Nephron progenitor cell (in vitro differentiated cells): ENCODE data around the gene KIAA0930.
A peak's percentile ranks its signal among the peaks of the same experiment; 100 is the strongest.

Experiments used
- DNase-seq: peaks from one replicate; pipeline ENCODE4 v3.0.0; 2021
- H3K27ac Mint-ChIP-seq: 2 replicates; pipeline ENCODE4 v1.8.0; 2021; ENCODE audit warnings: mild to moderate bottlenecking, moderate library complexity, mixed read lengths
- H3K27me3 Mint-ChIP-seq: 2 replicates; pipeline ENCODE4 v1.8.0; 2021; ENCODE audit warnings: mild to moderate bottlenecking, low read depth, mixed read lengths; ENCODE audit not compliant: poor library complexity
- H3K36me3 Mint-ChIP-seq: 2 replicates; pipeline ENCODE4 v1.8.0; 2021; ENCODE audit warnings: low read depth, mixed read lengths
- H3K4me1 Mint-ChIP-seq: 2 replicates; pipeline ENCODE4 v1.8.0; 2021; ENCODE audit warnings: mixed read lengths
- H3K4me3 Mint-ChIP-seq: 2 replicates; pipeline ENCODE4 v1.8.0; 2021; ENCODE audit warnings: mild to moderate bottlenecking, moderate library complexity, mixed read lengths
- H3K9me3 Mint-ChIP-seq: 2 replicates; pipeline ENCODE4 v1.8.0; 2021; ENCODE audit warnings: mild to moderate bottlenecking, moderate library complexity, mixed read lengths
- CTCF ChIP-seq: fragments of 200-600 bp; sonication (generic); IDR thresholded peaks from 2 replicates; pipeline ENCODE4 v1.5.0; 2021; ENCODE audit warnings: antibody characterized with exemption

KIAA0930 gene

DNA sequence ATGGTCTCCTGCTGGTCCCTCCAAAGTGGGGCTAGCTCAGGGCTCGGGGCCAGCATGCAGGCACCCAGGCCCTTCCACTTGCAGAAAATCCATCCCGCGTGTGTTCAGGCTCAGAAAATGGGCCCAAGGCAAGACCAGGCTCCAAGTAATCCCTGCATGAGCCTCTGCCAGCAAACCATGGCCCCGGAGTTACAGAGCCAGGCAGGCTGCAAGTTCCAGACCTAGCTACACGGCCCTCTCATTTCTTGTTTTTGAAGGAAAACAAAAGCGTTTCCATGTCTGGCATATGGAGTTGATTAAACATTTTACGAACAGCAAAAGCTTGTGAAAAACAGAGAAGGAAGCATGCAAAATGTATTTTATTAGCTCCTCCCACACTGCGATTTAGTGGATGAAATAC lies 29.7 kb downstream of the KIAA0930 start:
- H3K27ac Mint-ChIP-seq = no peak overlapping the region

GRCh38 chr22:45210577-45210976 lies 30.1 kb downstream of the KIAA0930 start:
- H3K4me3 Mint-ChIP-seq = no peak overlapping the region
- no peaks in the 10 kb centered on the region for H3K36me3 Mint-ChIP-seq
- no peak for TF ChIP-seq CTCF
- no peak for DNase-seq
- peaks cover 67% of the 10 kb centered on the region for H3K4me1 Mint-ChIP-seq
- peaks cover 16% of the 10 kb centered on the region for H3K27me3 Mint-ChIP-seq
- H3K27ac Mint-ChIP-seq = no peak overlapping the region
- H3K9me3 Mint-ChIP-seq = no peaks in the 10 kb centered on the region

More for the DNA sequence above, 29.7 kb downstream of the KIAA0930 start:
- no peak for TF ChIP-seq CTCF
- Mint-ChIP-seq H3K9me3 (no peaks in the 10 kb centered on the region), H3K4me1 (peaks cover 68% of the 10 kb centered on the region), H3K27me3 (peaks cover 16% of the 10 kb centered on the region), H3K36me3 (no peaks in the 10 kb centered on the region), H3K4me3 (no peak overlapping the region)
- DNase-seq = no peak

DNA sequence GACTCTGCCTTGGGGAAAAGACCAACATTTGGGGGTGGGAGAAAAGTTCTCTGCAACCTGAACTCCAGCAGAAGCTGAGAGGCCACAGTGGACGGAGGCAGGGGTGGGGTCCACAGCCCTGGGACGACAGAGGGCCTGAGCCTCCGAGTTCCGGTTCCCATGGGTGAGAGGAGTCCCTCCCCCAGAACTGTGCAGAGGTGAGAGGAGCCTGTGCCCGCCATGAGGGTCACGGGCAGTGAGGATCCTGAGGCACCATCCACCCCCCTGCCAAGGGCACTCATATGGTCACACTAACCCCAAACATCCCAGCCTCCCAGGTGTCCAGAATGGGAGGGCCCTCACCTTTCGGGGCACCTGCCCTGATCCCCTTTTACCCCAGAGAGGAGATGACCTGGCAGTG lies 30.5 kb downstream of the KIAA0930 start:
- peak overlapping the region; percentile 3 for H3K27ac Mint-ChIP-seq
- H3K9me3 Mint-ChIP-seq = no peaks in the 10 kb centered on the region
- H3K36me3 Mint-ChIP-seq = no peaks in the 10 kb centered on the region
- H3K4me1 Mint-ChIP-seq = peaks cover 64% of the 10 kb centered on the region
- DNase-seq = no peak
- H3K4me3 Mint-ChIP-seq = peak overlapping the region; percentile 48
- peaks cover 16% of the 10 kb centered on the region for H3K27me3 Mint-ChIP-seq
- TF ChIP-seq CTCF = no peak

GRCh38 chr22:45208993-45209838 lies 31.5 kb downstream of the KIAA0930 start:
- no peaks in the 10 kb centered on the region for H3K36me3 Mint-ChIP-seq
- H3K27ac Mint-ChIP-seq = no peak overlapping the region
- peaks cover 13% of the 10 kb centered on the region for H3K27me3 Mint-ChIP-seq
- peak; percentile 59 for DNase-seq
- H3K4me3 Mint-ChIP-seq = no peak overlapping the region
- H3K4me1 Mint-ChIP-seq = peaks cover 74% of the 10 kb centered on the region
- H3K9me3 Mint-ChIP-seq = no peaks in the 10 kb centered on the region
- TF ChIP-seq CTCF = peak; percentile 69

GRCh38 chr22:45208696-45208992 lies 32.0 kb downstream of the KIAA0930 start:
- H3K36me3 Mint-ChIP-seq = no peaks in the 10 kb centered on the region
- DNase-seq = no peak
- no peak overlapping the region for H3K4me3 Mint-ChIP-seq
- peaks cover 12% of the 10 kb centered on the region for H3K27me3 Mint-ChIP-seq
- peaks cover 79% of the 10 kb centered on the region for H3K4me1 Mint-ChIP-seq
- H3K9me3 Mint-ChIP-seq = no peaks in the 10 kb centered on the region
- H3K27ac Mint-ChIP-seq = peak overlapping the region; percentile 54
- TF ChIP-seq CTCF = no peak
